GM21447 (cell line): Measurements from ENCODE around the gene SLC35A1.

Source experiments
- ATAC-seq: cut with Tn5 transposase; IDR thresholded peaks from one replicate; pipeline ENCODE4 v1.9.1; 2021; ENCODE audit not compliant: unreplicated experiment

SLC35A1 gene

GRCh38 chr6:87522686-87523085 lies 49.9 kb downstream of the SLC35A1 start:
- ATAC-seq: no peak

- no peak for ATAC-seq
These were observed 56.4 kb downstream of the SLC35A1 start for GRCh38 chr6:87529221-87529620.

- no peak for ATAC-seq
These were observed 61.7 kb downstream of the SLC35A1 start for GRCh38 chr6:87534377-87535047.

- ATAC-seq: no peak
These were observed 65.9 kb downstream of the SLC35A1 start for GRCh38 chr6:87538510-87539260.

GRCh38 chr6:87539554-87539953 lies 66.8 kb downstream of the SLC35A1 start:
- no peak for ATAC-seq

GRCh38 chr6:87540539-87540938 lies 67.8 kb downstream of the SLC35A1 start:
- no peak for ATAC-seq

GRCh38 chr6:87541041-87541440 lies 68.3 kb downstream of the SLC35A1 start:
- no peak for ATAC-seq

- no peak for ATAC-seq
These were observed 69.0 kb downstream of the SLC35A1 start for GRCh38 chr6:87541744-87542143.

GRCh38 chr6:87543696-87544473 lies 71.1 kb downstream of the SLC35A1 start:
- no peak for ATAC-seq

GRCh38 chr6:87544474-87544735 lies 71.6 kb downstream of the SLC35A1 start:
- no peak for ATAC-seq

GRCh38 chr6:87551799-87552198 lies 79.0 kb downstream of the SLC35A1 start:
- ATAC-seq: no peak

GRCh38 chr6:87553159-87553765 lies 80.5 kb downstream of the SLC35A1 start:
- no peak for ATAC-seq

GRCh38 chr6:87555506-87555905 lies 82.7 kb downstream of the SLC35A1 start:
- ATAC-seq: no peak

- ATAC-seq: no peak
These were observed 85.7 kb downstream of the SLC35A1 start for GRCh38 chr6:87558446-87558845.

- ATAC-seq: no peak
These were observed 88.2 kb downstream of the SLC35A1 start for GRCh38 chr6:87561017-87561416.
